ENCODE data around the gene PCSK5. TPM values are rescaled to one million over a fixed set of nuclear protein-coding genes. Genes with fewer than 3 reads are reported as not detected.

Gene PCSK5
- total RNA-seq (2022; extraction: Qiagen RNA extraction) = 1.5 to 2.0 TPM (median 1.8 TPM) in 5 replicates

GRCh38 chr9:75890472-75891276 lies at the start of gene PCSK5:
TSS of gene PCSK5 (plus strand) at chr9:75890673. CDS start at chr9:75891182, 509 bp downstream.

GRCh38 chr9:76394195-76394959 lies 503.9 kb downstream of the PCSK5 start, which contains the start of gene RFK:
TSS of gene RFK (minus strand) at chr9:76394426. CDS start at chr9:76394171, 255 bp downstream.

Measured in A549 treated with AZD2906 at 1 μM for 4 hours (cell line).